HFFc6 (cell line): ENCODE measurements around the gene TNFRSF1A. TPM values are rescaled to one million over a fixed set of nuclear protein-coding genes. Genes with fewer than 3 reads are reported as not detected.

Experiments used
- DNase-seq: peaks from one replicate; pipeline ENCODE4 v3.0.0-alpha.2; 2018
- H3K27ac Mint-ChIP-seq: 2 replicates; pipeline ENCODE4 v1.8.0; 2020; ENCODE audit warnings: mild to moderate bottlenecking, mixed read lengths
- H3K27me3 Mint-ChIP-seq: 2 replicates; pipeline ENCODE4 v1.8.0; 2021; ENCODE audit warnings: mild to moderate bottlenecking, moderate library complexity, mixed read lengths; ENCODE audit not compliant: insufficient read depth
- H3K36me3 Mint-ChIP-seq: 2 replicates; pipeline ENCODE4 v1.8.0; 2021; ENCODE audit warnings: low read depth, mixed read lengths
- H3K4me1 Mint-ChIP-seq: 2 replicates; pipeline ENCODE4 v1.8.0; 2020; ENCODE audit warnings: low read depth, mixed read lengths
- H3K4me3 Mint-ChIP-seq: 2 replicates; pipeline ENCODE4 v1.8.0; 2020; ENCODE audit warnings: mild to moderate bottlenecking, moderate library complexity, mixed read lengths
- H3K9me3 Mint-ChIP-seq: 2 replicates; pipeline ENCODE4 v1.8.0; 2020; ENCODE audit warnings: mild to moderate bottlenecking, mixed read lengths
- CTCF ChIP-seq: fragments of 200-600 bp; sonication (generic); IDR thresholded peaks from 2 replicates; pipeline ENCODE4 v1.5.0; 2021; ENCODE audit warnings: antibody characterized with exemption, mild to moderate bottlenecking
- total RNA-seq, 6 experiments: library from RNA; stranded (reverse); fragmentation: NEBNext Ultra II Directional; extraction: Animal tissue kit (Norgen Biotek cat#: 25700); gene quantifications; 2 replicates in 1 of 6; 3 replicates in 5 of 6; pipeline ENCODE4 v1.2.3, GENCODE V29; 2021

The TNFRSF1A gene
- total RNA-seq, 6 experiments from 2014 or later: 105 to 122 (median 112) TPM

DNA sequence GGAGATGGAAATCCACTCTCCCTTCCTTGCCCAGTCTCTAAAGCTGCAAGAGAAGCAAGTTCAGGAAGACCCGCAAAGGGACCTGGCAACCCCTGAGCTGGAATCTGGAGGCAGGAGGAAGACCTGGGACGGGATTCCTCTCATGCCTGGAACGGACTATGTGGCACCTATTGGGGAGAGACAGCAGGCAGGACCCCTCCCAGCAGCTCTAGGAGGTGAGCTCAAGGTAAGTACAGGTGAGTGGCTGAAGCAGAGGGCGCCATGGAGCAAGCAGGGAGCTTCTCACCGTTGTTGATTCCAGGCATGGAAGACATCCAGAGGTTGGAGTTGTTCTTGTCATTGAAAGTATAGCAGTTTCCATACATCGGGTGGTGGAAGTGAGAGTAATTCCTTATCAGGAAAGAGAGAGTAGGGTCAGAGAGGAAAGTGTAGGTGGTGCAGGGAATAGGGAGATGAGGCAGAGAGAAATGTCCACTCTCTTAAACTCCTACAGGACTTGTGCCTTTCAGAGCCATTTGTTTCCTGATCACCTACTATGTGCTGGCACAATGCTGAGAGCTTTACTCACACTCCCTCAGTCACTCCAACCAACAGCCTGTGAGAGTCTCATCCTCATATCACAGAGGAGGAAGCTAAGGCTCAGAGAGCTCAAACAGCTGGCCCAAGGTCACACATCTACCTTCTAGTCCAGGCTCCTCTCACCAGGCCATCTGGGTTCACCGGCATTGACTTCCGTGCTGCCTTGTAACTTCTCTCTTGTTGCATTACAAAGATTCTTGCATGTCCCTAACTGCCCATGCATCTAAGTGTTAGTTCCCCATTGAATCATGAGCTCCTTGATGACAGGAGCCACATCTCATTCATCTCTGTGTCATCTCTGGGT is 13.9 kb upstream of the TNFRSF1A start:
- Mint-ChIP-seq H3K36me3 (no peaks in the 10 kb centered on the region), H3K4me3 (no peak overlapping the region)

DNA sequence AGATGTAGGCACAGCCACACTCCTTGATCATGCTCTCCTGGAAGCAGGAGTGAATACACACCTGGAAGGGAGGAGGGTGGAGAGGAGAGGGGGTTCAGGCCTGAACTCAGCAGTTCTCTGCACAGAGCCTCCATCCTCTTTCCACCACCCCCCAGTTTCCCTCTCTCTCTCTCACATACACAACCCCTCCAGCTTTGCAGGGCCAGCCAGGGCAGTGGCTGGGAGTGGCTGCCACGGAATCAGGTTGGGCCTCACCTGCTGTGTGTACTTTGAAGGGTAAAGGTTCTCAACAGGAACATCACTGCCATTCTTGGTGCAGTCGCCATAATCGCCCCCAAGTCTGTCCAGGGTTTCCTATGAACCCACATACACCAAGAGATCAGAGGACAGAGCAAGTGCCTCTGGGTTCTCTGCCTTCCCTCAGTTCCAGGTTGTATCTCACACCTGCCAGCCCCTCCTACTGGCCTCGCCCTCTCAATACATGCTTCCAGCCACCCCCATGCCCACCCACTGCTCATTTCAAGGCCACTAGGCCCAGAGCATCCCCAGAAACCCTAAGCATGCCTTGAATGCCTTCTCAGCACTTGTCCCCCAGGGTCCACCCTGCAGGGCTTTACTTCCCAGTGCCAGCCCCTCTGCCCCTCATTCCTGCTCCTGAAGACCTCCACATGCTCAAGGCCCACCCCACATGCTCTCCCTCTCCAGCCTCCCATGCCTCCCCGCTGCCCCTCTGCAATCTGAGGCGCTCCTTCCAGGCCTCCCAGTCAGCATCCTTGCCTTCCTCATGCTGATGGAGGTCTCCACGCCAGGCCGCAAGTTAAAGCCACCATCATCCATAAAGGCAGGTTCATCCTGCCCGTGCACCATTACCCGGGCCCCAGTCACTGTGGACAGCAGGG is 12.9 kb upstream of the TNFRSF1A start:
- H3K9me3 Mint-ChIP-seq: no peaks in the 10 kb centered on the region
- H3K27ac Mint-ChIP-seq: no peak overlapping the region
- peaks cover 27% of the 10 kb centered on the region for H3K27me3 Mint-ChIP-seq
- no peak for DNase-seq
- TF ChIP-seq CTCF: no peak
- no peaks in the 10 kb centered on the region for H3K36me3 Mint-ChIP-seq
- H3K4me1 Mint-ChIP-seq: no peaks in the 10 kb centered on the region
- no peak overlapping the region for H3K4me3 Mint-ChIP-seq

More for the DNA sequence above, 13.9 kb upstream of the TNFRSF1A start:
- Mint-ChIP-seq H3K27me3 (peaks cover 35% of the 10 kb centered on the region), H3K9me3 (no peaks in the 10 kb centered on the region), H3K4me1 (no peaks in the 10 kb centered on the region), H3K27ac (no peak overlapping the region)
- DNase-seq: no peak
- TF ChIP-seq CTCF: no peak

DNA sequence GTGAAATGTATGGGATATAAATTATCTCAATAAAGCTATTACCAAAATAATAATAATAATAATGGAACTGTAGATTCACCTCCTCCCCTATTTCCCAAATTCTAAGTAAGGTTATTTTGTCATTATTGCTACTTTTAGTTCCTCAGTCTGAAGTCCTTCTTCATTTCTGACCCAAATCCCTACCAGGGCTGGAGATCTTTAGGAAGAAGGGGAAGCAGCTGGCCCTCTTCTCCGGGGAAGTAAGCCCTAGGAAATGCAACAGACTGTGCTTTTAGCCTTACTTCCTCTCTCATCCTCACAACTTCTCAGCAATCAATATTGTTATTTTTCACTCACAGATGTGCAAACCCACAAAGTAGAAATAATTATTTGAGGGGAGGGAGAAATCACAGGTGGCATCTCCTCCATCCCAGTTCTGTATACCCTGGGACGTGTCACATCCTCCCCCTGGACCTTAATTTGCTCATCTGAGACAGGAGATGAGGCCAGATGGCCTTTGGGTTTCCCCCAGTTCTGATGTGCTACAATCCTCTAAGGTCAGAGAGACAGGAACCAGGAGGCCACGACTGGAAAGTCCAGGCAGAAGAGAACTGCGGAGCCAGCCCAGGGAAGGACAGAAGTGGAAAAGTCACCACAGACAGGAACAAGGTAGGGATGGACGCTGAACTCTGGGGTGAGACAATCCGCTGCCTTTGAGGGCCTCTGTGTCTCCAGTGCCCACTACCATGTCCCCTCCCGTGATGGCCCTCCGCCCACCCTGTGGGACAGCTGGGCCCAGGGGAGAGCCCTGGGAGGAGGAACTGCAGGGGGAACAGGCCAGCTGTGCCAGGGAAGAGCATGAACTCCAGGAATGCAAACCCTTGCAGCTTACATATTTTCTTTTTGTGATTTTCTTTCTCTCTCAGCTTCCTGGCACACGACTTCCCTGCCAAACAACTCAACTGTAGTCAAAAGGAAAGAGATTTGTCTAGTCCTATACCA is 10.6 kb upstream of the TNFRSF1A start:
- DNase-seq: no peak
- Mint-ChIP-seq H3K27ac (no peak overlapping the region), H3K27me3 (peaks cover 27% of the 10 kb centered on the region), H3K9me3 (no peaks in the 10 kb centered on the region), H3K4me1 (no peaks in the 10 kb centered on the region), H3K36me3 (no peaks in the 10 kb centered on the region), H3K4me3 (no peak overlapping the region)
- no peak for TF ChIP-seq CTCF

- Mint-ChIP-seq H3K9me3 (no peaks in the 10 kb centered on the region), H3K27ac (no peak overlapping the region), H3K36me3 (no peaks in the 10 kb centered on the region), H3K4me1 (peaks cover 2% of the 10 kb centered on the region; the same call in 1 of the 2 replicates), H3K4me3 (no peak overlapping the region), H3K27me3 (peaks cover 26% of the 10 kb centered on the region)
- no peak for TF ChIP-seq CTCF
- no peak for DNase-seq
These were observed 9.7 kb upstream of the TNFRSF1A start for GRCh38 chr12:6351622-6352021.
